GM19438 (cell line): ENCODE measurements around the gene GSE1.

ENCODE experiments used
- ATAC-seq: cut with Tn5 transposase; IDR thresholded peaks from one replicate; pipeline ENCODE4 v1.9.1; 2021; ENCODE audit warnings: low read depth; ENCODE audit not compliant: unreplicated experiment

Gene GSE1

GRCh38 chr16:85573696-85574641, 39.2 kb upstream of the GSE1 start:
- no peak for ATAC-seq

GRCh38 chr16:85574672-85575475, 38.2 kb upstream of the GSE1 start:
- ATAC-seq: no peak

DNA sequence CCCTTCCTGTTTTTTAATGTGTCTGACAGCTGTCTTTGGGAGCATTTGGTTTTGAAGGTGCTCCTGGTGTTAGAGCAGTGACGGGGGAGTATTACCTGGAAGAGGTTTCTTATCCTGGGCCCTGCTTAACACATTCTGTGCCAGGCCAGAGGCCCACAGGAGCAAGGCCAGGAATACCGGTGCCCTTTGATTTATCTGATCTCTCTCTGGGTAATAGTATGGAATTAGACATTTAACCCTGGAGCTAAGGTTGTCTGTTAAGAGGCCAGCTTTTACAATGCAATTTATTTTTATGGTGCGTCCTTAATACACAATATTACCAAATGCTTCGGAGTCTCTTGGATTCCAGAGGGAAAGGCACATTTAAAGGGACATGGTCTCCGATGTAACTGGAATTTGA, 37.2 kb upstream of the GSE1 start:
- no peak for ATAC-seq

- no peak for ATAC-seq
These were observed 36.2 kb upstream of the GSE1 start for GRCh38 chr16:85576944-85577343.

DNA sequence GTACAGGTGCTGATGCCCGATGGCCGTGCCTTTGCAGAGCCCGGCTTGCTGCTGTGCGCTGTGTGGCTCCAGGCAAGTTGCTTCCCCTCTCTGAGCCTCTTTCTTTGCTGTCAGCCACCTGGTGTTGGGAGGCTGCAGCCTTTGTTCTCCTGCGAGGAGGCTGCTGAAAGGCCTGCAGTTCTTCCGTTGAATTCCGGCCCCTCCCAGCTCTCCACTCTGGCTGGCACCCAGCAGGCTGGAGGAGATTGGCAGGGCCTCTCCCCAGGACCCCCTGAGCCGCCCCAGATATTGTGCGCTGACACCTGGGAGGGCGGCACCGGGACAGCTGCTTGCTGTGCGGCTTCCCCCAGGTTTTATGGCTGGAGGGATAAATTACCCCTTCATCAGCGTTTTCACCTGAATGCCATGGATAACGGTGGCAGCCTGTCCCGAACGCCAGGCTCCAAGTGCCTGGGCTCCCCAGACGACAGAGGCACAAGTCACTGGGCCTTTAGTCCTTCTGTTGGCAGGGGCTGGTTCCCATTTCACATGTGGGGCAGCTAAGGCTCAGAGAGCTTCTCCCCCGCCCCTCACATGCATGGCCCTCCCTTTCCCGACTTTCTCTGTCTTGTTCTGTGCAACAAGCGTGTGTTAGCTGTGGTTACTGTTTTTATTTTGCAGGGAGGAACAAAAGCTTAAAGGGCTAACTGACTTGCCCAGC, 35.1 kb upstream of the GSE1 start:
- ATAC-seq: no peak

GRCh38 chr16:85578599-85578948, 34.5 kb upstream of the GSE1 start:
- ATAC-seq: no peak

DNA sequence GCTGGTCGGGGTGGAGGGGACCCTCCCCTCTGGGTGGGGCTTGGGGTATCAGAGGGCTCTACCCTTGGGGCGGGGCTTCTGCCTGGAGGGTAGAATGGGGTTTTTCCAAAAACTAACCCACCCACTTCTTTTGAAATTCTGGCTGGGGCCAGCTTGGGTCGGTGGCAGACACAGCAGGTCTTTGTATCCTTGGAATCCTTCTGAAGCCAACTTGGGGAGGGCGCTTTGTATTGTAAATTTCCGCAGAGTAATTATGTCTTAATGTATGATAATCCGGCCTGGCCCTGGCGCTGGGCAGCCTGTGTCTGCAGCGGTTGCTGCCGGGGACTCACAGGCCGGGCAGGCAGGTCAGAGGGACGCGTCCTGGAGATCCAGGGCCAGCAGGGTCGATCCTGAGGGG, 33.9 kb upstream of the GSE1 start:
- ATAC-seq: no peak

DNA sequence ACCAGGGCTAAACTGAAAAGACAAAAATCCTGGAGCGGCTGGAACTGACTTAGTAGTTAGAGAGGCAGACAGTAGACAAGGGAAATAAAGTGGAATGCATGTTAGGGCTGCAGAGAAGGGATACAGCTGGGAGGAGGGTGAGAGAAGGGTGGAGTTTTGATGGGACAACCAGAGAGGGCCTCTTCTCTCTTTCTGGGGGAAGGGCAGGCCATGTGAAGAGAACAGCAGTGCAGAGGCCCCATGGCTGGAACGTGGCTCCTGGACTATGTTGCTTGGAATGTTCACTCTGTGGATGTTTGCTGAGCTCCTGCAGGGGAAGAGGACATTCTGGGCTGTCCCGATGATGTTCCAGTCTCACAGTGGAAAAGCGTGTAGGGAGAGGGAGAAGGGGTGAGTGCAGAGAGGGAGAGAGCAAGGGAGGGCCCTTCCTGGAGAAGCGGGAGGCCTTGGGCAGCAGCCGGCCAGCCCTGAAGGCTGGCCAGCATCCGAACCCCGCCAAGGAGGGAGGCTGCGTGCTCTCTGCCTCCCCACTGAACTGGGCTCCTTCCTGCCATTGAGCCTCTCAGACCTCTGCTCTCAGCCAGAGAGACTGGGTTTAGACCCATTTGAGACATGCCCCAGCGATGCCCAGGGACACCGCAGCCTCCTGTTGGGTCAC, 33.1 kb upstream of the GSE1 start:
- ATAC-seq: no peak

GRCh38 chr16:85580684-85581083, 32.4 kb upstream of the GSE1 start:
- ATAC-seq: no peak

DNA sequence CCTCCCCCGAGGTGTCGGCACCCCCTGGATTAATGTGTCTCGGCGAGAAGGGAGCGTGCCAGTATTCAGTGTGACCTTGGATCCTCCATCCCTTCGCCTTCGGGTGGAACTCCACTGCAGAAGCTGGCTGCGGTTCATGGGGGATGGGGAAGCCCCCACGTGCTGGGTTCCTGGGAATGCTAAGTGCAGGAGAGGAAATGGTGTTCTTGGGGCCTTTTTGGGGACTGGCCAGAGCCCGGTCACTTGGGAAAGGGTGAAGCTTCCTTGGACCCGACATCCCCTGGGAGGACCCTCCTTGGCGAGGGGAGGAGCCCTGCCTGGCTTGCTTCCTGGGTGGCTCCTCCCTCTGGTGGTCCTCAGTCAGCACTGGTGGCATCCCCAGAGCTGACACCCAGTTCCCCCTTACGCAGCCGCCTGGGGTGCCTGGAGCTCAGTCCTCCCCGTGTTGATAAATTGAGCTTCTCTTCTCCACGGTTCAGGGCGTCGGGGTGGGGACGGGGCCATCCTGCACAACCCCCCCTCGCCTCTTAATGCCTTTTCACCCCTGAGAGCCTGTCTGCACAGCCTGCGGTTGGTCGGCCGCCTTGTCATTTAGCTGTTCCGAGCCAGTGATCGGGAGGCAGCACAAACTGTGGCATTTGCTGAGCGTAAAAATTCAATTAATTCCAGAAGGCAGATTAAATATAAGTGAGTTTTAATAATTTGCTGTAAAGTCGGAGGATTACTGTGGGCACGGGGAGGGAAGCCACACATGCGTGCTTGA, 30.7 kb upstream of the GSE1 start:
- no peak for ATAC-seq

DNA sequence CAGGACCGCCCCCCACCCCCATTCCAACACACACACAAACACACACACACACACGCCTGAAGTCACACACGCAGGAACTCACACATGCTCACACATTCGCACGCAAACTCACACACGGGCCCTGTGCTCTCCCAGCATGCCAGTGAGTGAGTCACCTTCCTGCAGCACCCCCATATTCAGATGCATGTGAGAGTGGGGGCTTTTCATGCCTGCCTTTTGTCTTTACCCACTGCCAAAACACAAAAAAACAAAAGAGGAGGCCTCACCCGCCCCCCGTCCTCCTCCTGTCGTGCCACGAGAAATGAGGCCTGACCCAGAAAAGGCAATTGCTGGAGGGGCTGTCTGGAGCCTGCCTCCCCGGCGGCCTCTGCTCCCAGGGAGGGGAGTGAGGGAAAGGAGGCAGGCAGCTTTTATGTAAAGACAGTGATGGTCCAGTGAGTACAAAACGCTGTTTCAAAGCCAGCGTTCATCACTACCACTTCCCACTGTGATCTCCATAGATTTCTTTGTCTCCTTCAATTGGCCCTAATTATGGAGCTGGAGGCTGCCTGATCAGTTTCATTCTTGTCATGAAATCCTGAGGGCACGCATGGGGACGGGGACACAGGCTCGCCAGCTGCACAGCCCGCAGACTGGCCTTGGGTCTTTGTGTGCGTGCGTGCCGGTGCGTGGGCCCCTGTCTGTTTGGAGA, 29.5 kb upstream of the GSE1 start:
- no peak for ATAC-seq

DNA sequence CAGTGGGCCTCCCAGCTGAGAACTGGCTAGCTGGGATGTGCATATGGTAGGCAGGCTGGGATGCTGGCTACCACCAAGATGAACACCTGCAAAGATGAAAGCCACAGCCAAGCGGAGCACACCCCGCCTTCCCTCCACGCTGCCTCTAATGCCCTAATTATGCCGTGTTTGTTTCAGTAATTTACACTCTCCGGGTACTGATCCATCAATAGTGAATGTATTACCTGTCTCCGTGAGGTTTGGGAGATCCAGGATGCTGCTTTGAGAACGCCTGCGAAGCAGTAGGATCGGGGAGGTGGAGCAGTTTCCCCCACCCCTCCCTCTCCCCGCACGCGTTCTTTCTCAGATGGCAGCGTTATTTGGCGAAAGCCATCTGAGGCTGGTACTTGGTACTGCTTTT, 28.9 kb upstream of the GSE1 start:
- ATAC-seq: no peak

- no peak for ATAC-seq
These were observed 28.3 kb upstream of the GSE1 start for GRCh38 chr16:85584819-85585282.

- ATAC-seq: no peak
These were observed 27.4 kb upstream of the GSE1 start for GRCh38 chr16:85585711-85586110.

- no peak for ATAC-seq
These were observed 26.6 kb upstream of the GSE1 start for GRCh38 chr16:85586380-85587104.

DNA sequence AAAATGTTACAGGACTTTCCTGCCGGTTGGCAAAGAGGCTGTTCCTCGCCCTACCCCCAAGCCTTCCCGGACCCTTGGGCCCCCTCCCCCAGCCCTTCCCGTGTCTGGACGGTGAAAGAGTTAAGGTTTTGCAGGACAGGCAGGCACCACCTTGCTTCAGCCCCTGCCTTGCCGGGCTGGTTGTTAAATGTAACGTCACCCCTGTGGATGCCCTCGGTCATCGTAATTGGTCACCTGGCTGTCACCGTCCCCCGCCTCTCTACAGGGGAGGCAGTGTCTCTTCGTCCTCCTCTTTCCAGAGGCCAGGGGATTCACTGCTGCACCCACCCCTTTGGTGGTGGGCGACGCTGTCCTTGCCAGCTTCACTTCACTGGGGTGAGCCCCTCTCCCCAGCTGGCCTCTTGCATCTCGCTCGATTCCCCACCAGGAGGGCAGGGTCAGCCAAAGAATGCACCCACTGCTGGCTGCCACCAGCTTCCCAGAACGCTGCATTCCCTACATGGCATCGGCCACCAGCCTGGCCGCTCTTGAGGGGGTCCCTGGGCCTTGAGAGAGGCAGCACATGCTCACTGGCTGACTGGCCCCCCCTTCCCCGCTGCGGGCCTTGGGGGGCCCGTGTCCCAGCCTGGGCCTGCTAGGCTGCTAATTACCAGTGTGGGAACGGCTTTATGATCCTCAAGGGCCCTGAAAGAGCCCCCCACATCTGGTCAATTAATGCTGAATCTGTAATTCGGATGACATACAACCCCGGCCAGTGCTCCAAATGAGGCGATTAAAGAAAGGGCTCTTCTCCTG, 25.2 kb upstream of the GSE1 start:
- no peak for ATAC-seq

- ATAC-seq: no peak
These were observed 24.3 kb upstream of the GSE1 start for GRCh38 chr16:85588562-85589503.
